Measurements from ENCODE around the gene AHI1.
"Not testable (repeated sequence)": the region's sequence is repeated elsewhere in the genome, so short reads cannot be mapped to it uniquely, and the experiment has no call there.

AHI1 gene

DNA sequence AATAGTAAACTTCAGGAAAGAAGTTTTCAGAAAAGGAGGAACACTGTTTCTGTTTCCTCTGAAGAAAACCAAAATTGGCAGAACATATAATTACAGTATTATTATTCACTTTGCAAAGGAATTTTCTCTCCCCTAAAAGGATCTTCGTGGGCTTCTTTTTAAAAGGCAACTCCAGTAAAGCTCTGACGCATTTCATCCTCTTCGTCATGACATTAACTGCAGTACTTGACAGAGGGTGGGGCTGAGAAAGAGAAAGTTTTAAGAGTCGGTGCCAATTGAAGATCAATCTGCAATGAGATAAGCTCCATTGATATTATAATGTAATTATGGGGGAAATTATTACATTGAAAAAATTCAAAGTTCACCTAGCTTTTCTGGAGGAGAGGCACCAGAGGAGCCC is 240.7 kb downstream of the AHI1 start:
- DNase-seq: no peak

DNA sequence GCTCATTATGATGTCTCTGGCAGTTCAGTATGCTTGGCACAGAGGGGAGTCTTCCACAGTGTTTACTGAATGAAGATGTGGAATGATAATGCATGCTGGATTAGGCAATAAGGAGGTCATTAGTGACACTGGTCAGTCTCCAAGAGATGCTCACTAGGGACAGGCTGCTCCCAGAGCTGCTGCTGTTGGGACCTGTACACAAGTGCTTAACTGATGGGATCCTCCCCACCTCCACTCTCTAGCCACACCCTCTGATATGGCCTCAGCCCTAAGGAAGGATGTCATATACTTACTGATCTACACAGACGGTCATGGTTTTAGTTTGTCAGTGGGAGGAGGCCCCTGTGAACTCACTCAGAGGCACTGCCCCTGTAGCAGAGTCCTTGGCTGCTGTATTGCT is 243.1 kb downstream of the AHI1 start:
- no peak for DNase-seq

DNA sequence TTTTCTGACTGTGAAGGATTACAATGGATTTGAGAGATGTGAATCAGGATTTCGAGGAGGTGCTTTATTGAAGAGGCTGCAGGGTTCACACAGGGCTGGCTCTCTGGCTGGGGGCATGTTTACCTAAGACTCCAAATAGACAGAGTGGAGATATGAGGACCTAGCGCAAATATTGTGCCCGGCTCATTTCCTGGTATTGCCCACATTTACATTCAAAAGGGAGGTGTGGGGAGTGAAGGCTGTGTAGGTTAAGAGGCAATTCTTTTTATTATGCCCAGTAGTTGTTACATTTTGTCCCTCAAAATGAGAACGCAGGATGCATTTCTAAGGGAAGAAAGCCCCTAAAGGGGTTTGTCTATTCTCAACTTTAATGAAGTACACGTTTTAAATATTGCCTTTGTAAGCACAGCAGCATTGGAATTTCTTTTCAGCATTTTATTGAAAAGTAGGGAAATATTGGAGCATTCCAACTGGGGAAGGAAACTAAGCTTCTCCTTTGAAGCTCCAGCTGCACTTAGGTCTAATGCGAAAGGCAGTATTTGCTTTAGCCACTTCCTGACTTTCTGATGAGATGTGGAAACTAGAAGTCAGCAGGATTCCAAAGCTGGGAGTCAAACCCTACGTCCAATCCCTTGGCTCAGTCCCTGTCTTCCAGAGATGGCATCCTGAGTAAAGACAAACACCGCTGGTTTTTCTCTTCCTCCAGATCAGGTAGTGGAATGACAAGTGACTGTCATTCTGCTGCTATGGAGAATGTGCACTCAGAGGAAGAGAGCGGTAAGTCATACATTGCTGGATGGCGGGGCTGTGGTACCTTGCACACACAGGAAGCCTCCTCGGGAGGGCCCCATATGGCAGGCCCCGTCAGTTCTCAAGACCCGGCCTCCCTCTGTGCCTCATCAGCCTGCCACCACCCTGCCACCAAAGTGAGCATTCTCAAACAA is 245.8 kb downstream of the AHI1 start:
- no peak for DNase-seq

DNA sequence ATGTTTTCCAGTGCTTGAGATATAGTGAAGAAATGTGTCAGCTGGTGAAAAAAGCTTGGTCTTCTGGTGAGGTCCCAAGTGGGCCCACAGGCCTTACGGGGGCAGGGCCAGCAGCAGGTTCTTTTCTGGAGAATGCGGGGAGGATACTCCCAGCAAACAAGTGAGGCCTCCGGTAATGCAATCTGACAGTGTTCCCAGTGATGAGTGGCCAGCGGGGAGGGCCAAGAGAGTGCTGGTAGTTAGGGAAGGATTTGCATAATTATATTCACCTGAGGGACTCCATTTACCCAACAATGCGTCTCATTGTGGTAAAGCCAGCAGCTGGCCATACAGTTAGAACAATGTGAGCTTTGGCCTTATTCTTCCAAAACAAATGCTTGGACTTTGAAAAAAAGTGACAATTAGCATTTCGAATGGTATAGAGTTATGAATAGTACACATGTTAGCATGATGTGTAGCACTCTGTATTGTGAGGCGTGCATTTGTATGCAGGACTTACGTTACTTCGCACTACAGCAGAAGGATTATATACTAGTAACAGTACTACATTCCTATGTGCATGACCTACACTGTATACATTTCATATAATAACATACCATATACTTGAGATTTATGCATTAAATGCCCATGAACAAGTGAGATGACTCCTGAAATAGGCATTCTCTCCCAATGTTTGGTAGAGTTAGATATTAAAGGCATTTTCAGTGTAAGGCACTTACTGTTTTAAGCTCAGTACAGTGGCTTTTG is 246.6 kb downstream of the AHI1 start:
- no peak for DNase-seq

GRCh38 chr6:135250234-135250633 is 247.3 kb downstream of the AHI1 start:
- no peak for DNase-seq

GRCh38 chr6:135246412-135247012 is 251.0 kb downstream of the AHI1 start:
- not testable (repeated sequence) for DNase-seq

GRCh38 chr6:135244805-135245204 is 252.7 kb downstream of the AHI1 start:
- DNase-seq: no peak

DNA sequence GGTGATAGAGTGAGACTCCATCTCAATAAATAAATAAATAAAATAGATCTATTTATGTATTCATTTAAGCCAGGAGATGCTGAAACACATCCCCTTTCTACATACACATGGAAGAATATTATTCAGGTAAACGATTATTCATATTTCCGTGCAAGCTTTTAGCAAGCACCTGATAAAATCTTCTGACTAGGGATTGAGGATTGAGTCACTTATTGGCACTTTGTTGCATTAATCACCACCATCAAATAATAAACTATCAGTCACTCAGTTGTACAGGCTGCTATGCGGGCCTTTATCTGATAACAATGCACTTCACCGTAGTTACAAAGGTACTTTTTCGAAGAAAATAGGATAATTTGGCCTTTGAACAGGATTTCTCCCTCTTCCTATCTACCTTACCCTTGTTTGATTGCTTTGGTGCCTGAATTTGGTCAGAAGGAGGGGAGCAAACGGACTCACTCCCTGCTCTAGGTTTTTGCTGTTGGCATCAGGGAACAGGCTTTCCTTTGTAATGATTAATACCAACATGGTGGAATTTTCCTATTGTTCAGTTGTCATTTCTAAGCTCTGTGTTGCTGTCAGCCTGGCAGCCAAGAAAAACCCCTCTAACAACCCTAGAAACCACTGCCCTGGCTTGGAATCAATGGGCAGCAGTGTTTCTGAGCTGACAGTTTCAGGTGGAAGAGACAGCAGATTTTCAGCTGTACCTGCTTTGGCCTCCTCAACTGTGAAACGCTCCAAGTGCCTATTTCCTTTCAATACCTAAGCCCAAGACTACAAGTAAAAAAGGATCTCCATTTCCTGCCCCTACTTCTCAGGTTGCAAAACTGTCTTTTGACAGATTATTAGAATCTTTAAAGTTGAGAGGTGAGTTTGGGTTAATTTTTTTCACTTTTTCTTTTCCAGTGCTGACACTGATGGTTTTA is 253.4 kb downstream of the AHI1 start:
- no peak for DNase-seq

GRCh38 chr6:135240711-135241110 is 256.8 kb downstream of the AHI1 start:
- DNase-seq: no peak

DNA sequence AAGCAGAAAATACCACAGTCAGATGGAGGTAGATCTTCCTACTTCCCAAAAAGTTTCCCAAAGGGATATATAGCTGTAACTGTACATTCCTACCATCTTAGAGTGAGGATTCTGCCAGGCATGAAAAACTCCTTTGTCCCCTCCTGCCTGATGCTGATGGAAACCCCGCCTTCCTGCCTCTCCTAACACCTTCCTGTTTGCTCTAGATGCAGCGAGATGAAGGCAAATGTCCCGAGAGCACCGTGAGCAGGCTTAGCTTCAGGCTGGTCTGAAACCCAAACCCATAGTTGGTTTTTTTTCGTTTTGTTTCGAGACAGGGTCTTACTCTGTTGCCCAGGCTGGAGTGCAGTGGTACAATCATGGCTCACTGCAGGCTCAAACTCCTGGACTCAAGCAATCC is 260.8 kb downstream of the AHI1 start:
- DNase-seq: no peak

DNA sequence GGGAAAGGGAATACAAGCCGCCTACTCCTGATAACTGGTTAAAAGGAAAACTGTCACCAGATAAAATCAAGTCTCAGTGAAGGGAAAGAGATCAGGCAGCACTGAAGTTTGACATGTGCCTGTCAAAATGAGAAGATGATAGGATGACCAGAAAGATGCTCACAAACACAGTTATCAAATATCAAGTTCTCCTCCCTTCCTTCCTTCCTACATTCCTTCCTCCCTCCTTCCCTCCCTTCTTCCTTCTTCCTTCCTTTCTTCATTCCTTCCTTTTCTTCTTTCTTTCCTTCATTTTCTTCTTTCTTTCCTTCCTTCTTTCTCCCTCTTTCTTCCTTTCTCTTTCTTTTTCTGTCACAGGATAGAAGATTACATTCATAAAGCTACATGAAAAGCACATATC is 261.2 kb downstream of the AHI1 start:
- DNase-seq: no peak

- no peak for DNase-seq
Measured at GRCh38 chr6:135235716-135236115, 261.8 kb downstream of the AHI1 start.

DNA sequence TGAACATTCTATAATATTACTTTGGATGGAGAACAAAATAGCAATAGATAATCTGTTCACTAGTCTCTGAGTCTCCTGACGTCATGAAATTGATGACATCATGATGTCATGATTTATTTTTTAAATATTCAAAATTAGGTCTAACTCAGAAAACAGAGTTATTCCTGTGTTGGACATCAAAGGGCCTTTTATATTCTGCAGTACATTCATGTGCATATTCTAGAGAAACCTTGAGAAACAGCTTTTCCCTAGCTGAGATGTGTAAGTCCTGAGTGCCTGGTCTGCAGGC is 263.1 kb downstream of the AHI1 start:
- DNase-seq: no peak

DNA sequence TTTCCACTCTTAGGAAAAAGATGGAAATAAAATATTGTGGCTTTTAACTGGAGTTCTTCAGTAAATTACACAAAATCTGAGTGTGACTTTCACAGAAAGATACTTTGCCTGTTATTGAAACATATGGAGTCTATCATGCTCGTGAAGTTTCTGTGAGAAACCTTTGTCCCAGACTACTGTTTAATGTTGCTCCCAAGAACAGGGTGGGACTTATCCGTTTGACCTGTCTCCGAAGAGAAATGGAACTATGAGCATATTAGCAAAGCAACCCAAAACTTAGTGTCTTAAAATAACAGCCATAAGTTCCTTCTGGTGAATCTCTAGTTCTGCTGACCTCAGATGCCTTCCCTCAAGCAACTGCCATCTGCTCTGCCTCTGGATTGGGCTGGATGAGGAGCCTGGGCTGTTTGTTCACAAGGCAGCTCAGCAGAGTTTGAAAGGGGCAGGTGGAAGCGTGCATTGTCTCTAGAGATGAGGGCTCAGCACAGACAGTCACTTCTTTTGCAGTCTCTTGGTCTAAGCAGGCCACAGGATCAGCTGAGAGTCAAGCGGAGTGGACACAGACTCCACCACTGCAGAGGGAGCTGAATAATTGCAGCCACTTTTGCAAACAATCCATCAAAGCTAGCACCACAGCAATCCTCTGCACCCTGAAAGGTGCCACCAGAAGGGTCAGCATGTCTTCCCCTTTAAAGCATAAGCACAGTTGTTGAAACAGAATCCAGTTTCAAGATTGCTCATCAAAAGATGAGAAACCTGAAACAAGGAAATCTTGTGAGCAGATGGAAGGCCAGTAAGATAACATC is 263.7 kb downstream of the AHI1 start:
- DNase-seq: no peak
